ENCODE measurements around the gene HDAC11.
A peak's percentile ranks its signal among the peaks of the same experiment; 100 is the strongest.

- no peak for TF ChIP-seq CREM (IDR thresholded peaks at IDR 0.05)
- TF ChIP-seq CREM (CRISPR knock-in tag; IDR thresholded peaks at IDR 0.05), result no peak
- TF ChIP-seq, protein P1, sequence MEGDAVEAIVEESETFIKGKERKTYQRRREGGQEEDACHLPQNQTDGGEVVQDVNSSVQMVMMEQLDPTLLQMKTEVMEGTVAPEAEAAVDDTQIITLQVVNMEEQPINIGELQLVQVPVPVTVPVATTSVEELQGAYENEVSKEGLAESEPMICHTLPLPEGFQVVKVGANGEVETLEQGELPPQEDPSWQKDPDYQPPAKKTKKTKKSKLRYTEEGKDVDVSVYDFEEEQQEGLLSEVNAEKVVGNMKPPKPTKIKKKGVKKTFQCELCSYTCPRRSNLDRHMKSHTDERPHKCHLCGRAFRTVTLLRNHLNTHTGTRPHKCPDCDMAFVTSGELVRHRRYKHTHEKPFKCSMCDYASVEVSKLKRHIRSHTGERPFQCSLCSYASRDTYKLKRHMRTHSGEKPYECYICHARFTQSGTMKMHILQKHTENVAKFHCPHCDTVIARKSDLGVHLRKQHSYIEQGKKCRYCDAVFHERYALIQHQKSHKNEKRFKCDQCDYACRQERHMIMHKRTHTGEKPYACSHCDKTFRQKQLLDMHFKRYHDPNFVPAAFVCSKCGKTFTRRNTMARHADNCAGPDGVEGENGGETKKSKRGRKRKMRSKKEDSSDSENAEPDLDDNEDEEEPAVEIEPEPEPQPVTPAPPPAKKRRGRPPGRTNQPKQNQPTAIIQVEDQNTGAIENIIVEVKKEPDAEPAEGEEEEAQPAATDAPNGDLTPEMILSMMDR (CRISPR knock-in tag; IDR thresholded peaks at IDR 0.05), result peak; percentile 77
- no peak for TF ChIP-seq NFIC (IDR thresholded peaks at IDR 0.05; ENCODE audit: low read length)
Observed at GRCh38 chr3:13452490-13453335, 27.4 kb upstream of the HDAC11 start.

All from HepG2 (cell line).